HCT116 (cell line): ENCODE results near the gene MBTD1.

Experiments used
- CBX3 ChIP-seq: IDR thresholded peaks from 2 replicates; pipeline ENCODE4 v1.6.1; 2012; ENCODE audit warnings: low read depth
- CTCF ChIP-seq, 3 experiments: fragments of 200-600 bp in 1 of 3; sonication (generic) in 1 of 3; IDR thresholded peaks in 2 of 3; conservative IDR thresholded peaks in 1 of 3; 2 replicates each; pipeline ENCODE4 v1.5.1; 2012 to 2017; ENCODE audit warnings: low read depth in 2 of 3, low read length in 2 of 3, antibody characterized with exemption in 1 of 3, borderline replicate concordance in 1 of 3, control low read depth in 1 of 3, mild to moderate bottlenecking in 1 of 3, mixed read lengths in 1 of 3, mixed run types in 1 of 3, moderate library complexity in 1 of 3; ENCODE audit not compliant: insufficient read depth in 1 of 3
- EZH2 ChIP-seq: fragments of 200-600 bp; sonication (generic); IDR thresholded peaks from 2 replicates; pipeline ENCODE4 v1.6.1; 2017; ENCODE audit warnings: antibody characterized with exemption, mixed run types
- POLR2A ChIP-seq: IDR thresholded peaks from 2 replicates; pipeline ENCODE4 v1.7.0; 2011; ENCODE audit warnings: borderline replicate concordance; ENCODE audit not compliant: insufficient read depth, insufficient read length; ENCODE audit errors: extremely low read depth
- POLR2AphosphoS5 ChIP-seq: IDR thresholded peaks from 2 replicates; pipeline ENCODE4 v1.6.1; 2011; ENCODE audit warnings: mild to moderate bottlenecking, low read depth, low read length, moderate library complexity
- RAD21 ChIP-seq: IDR thresholded peaks from 2 replicates; pipeline ENCODE4 v1.6.1; 2012; ENCODE audit warnings: low read depth, mild to moderate bottlenecking
- SIN3A ChIP-seq: IDR thresholded peaks from 2 replicates; pipeline ENCODE4 v1.6.1; 2012; ENCODE audit warnings: low read depth
- SP1 ChIP-seq: IDR thresholded peaks from 2 replicates; pipeline ENCODE4 v1.6.1; 2012; ENCODE audit warnings: low read depth
- TCF7L2 ChIP-seq: IDR thresholded peaks from 2 replicates; pipeline ENCODE4 v1.7.0; 2011; ENCODE audit warnings: borderline replicate concordance, inconsistent platforms; ENCODE audit not compliant: insufficient read depth, insufficient read length; ENCODE audit errors: extremely low read depth
- ZNF274 ChIP-seq: fragments of 200-500 bp; sonication (Bioruptor generic); IDR thresholded peaks from 2 replicates; pipeline ENCODE4 v1.6.1; 2014; ENCODE audit warnings: mild to moderate bottlenecking, low read depth, low read length, inconsistent platforms
- TF ChIP-seq, protein P1 (sequence below): IDR thresholded peaks from 2 replicates; pipeline ENCODE4 v1.6.1; 2012; ENCODE audit warnings: low read depth
- TF ChIP-seq, protein P2 (sequence below): IDR thresholded peaks from 2 replicates; pipeline ENCODE4 v1.6.1; 2012

DNA sequence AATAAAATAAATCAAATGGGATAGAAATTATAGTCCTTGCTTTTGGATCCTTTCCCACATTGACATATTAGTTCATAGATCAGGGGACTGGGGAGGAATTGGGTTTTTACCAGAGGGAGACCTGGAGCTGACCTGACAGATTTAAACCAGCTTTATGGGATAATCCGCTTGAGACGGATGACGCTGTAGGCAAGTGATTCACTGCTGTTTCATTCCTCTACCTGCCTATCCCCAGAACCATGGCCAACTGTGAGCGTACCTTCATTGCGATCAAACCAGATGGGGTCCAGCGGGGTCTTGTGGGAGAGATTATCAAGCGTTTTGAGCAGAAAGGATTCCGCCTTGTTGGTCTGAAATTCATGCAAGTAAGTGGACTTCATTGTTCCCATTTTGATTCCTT is 104.4 kb downstream of the MBTD1 start:
- TF ChIP-seq CTCF (IDR thresholded peaks at IDR 0.05 in 2 of 3, conservative IDR thresholded peaks at IDR 0.05 in 1 of 3; ENCODE audit: borderline replicate concordance in 1 of 3, insufficient read depth in 1 of 3, low read depth in 2 of 3, low read length in 2 of 3) (no peak), SP1 (no peak), POLR2AphosphoS5 (no peak), RAD21 (no peak), POLR2A (no peak), SIN3A (no peak), EZH2 (no peak), TCF7L2 (no peak), CBX3 (no peak), ZNF274 (no peak)
- TF ChIP-seq, protein P1, sequence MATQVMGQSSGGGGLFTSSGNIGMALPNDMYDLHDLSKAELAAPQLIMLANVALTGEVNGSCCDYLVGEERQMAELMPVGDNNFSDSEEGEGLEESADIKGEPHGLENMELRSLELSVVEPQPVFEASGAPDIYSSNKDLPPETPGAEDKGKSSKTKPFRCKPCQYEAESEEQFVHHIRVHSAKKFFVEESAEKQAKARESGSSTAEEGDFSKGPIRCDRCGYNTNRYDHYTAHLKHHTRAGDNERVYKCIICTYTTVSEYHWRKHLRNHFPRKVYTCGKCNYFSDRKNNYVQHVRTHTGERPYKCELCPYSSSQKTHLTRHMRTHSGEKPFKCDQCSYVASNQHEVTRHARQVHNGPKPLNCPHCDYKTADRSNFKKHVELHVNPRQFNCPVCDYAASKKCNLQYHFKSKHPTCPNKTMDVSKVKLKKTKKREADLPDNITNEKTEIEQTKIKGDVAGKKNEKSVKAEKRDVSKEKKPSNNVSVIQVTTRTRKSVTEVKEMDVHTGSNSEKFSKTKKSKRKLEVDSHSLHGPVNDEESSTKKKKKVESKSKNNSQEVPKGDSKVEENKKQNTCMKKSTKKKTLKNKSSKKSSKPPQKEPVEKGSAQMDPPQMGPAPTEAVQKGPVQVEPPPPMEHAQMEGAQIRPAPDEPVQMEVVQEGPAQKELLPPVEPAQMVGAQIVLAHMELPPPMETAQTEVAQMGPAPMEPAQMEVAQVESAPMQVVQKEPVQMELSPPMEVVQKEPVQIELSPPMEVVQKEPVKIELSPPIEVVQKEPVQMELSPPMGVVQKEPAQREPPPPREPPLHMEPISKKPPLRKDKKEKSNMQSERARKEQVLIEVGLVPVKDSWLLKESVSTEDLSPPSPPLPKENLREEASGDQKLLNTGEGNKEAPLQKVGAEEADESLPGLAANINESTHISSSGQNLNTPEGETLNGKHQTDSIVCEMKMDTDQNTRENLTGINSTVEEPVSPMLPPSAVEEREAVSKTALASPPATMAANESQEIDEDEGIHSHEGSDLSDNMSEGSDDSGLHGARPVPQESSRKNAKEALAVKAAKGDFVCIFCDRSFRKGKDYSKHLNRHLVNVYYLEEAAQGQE = no peak
- TF ChIP-seq, protein P2, sequence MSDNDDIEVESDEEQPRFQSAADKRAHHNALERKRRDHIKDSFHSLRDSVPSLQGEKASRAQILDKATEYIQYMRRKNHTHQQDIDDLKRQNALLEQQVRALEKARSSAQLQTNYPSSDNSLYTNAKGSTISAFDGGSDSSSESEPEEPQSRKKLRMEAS = no peak
